K562 (cell line): ENCODE data around the gene GBX1. TPM values are rescaled to one million over a fixed set of nuclear protein-coding genes. Genes with fewer than 3 reads are reported as not detected.

Experiments used
- CBX8 ChIP-seq: fragments of 200-600 bp; sonication (generic); IDR thresholded peaks from 2 replicates; pipeline ENCODE4 v1.6.1; 2012; ENCODE audit warnings: borderline replicate concordance, mixed run types, low read depth, mild to moderate bottlenecking, moderate library complexity, mixed read lengths, low read length, control low read depth, inconsistent platforms; ENCODE audit not compliant: poor library complexity, severe bottlenecking; ENCODE audit errors: extremely low read depth
- GTF2B ChIP-seq: IDR thresholded peaks from 2 replicates; pipeline ENCODE4 v1.6.1; 2011; ENCODE audit not compliant: insufficient read length; ENCODE audit errors: extremely low read depth
- JUNB ChIP-seq: fragments of 450-650 bp; formaldehyde crosslinking; conservative IDR thresholded peaks from 2 replicates; pipeline ENCODE4 v1.4.0; 2020; ENCODE audit warnings: mild to moderate bottlenecking
- KAT8 ChIP-seq: fragments of 450-650 bp; IDR thresholded peaks from 2 replicates; pipeline ENCODE4 v1.6.1; 2016; ENCODE audit warnings: low read depth, mild to moderate bottlenecking
- PML ChIP-seq: IDR thresholded peaks from 2 replicates; pipeline ENCODE4 v1.6.1; 2012; ENCODE audit warnings: low read length, inconsistent platforms
- RBM17 ChIP-seq: fragments of 200-400 bp; formaldehyde crosslinking; IDR thresholded peaks from 2 replicates; pipeline ENCODE4 v1.6.1; 2017; ENCODE audit warnings: low read depth, mild to moderate bottlenecking, low read length, borderline replicate concordance
- SMC3 ChIP-seq: conservative IDR thresholded peaks from 2 replicates; pipeline ENCODE4 v1.6.1; 2011; ENCODE audit warnings: low read depth, low read length, improper control_type of control experiment; ENCODE audit not compliant: insufficient read depth
- TFAM ChIP-seq: fragments of 250-450 bp; sonication (Bioruptor Pico); conservative IDR thresholded peaks from 2 replicates; pipeline ENCODE4 v1.5.0; 2021; ENCODE audit warnings: mild to moderate bottlenecking, moderate library complexity
- USF2 ChIP-seq: sonication (generic); formaldehyde crosslinking; IDR thresholded peaks from 2 replicates; pipeline ENCODE4 v1.5.0; 2020; ENCODE audit warnings: missing genetic modification reagents
- ZBTB7A ChIP-seq: IDR thresholded peaks from 2 replicates; pipeline ENCODE4 v1.6.1; 2011; ENCODE audit warnings: low read depth, mild to moderate bottlenecking, low read length, moderate library complexity, borderline replicate concordance; ENCODE audit not compliant: control insufficient read depth
- ZFPM2 ChIP-seq: fragments of 250-450 bp; sonication (Bioruptor Pico); IDR thresholded peaks from 2 replicates; pipeline ENCODE4 v1.5.1; 2022; ENCODE audit warnings: mild to moderate bottlenecking
- ZNF217 ChIP-seq: sonication (generic); formaldehyde crosslinking; IDR thresholded peaks from 2 replicates; pipeline ENCODE4 v1.8.0; 2022; ENCODE audit warnings: mild to moderate bottlenecking, missing genetic modification reagents
- ZNF561 ChIP-seq: fragments of 450-650 bp; formaldehyde crosslinking; conservative IDR thresholded peaks from 2 replicates; pipeline ENCODE4 v1.4.0; 2020; ENCODE audit warnings: mild to moderate bottlenecking, moderate library complexity
- polyA plus RNA-seq, 8 experiments: library from polyadenylated mRNA; depleted of rRNA in 4 of 8; stranded (reverse) in 5 of 8; unstranded in 3 of 8; fragments of >200 nt; fragmentation: Nextera tagmentation in 2 of 8; fragmentation: Illumina TruSeq in 1 of 8; extraction: Ambion mirVana in 2 of 8; extraction: Trizol in 1 of 8; gene quantifications; 2 replicates each; pipeline versions ENCODE4 v1.2.1 to v1.2.3, GENCODE V29; 2011 to 2014; ENCODE audit warnings: inconsistent platforms in 1 of 8, missing spikeins in 1 of 8
- total RNA-seq, 7 experiments: library from RNA; depleted of rRNA in 6 of 7; stranded (reverse); fragments of >200 nt in 6 of 7; fragmentation: Illumina TruSeq in 2 of 7; extraction: Trizol in 2 of 7; gene quantifications; 2 replicates each; pipeline versions ENCODE4 v1.2.1 to v1.2.3, GENCODE V29; 2011 to 2021; ENCODE audit warnings: low replicate concordance in 1 of 7
- TF ChIP-seq, protein P1 (sequence below): fragments of 150-350 bp; IDR thresholded peaks from 2 replicates; pipeline ENCODE4 v1.6.1; 2014; ENCODE audit warnings: low read depth, mild to moderate bottlenecking, low read length, borderline replicate concordance

GBX1 gene
- total and polyA plus RNA-seq, 9 of the 15 experiments (the other 6 are each of a cell fraction or from before 2014, with no cell fraction given) = not detected

GRCh38 chr7:151110941-151111645 lies 56.4 kb downstream of the GBX1 start (continued):
- TF ChIP-seq ZFPM2 (0 out of 2 replicates have a peak, but pooled peaks have one; percentile 39), JUNB (CRISPR knock-in tag) (no peak), CBX8 (no peak), ZBTB7A (peak; percentile 72; the same call in 1 of the 2 replicates), KAT8 (no peak), RBM17 (no peak), ZNF217 (CRISPR knock-in tag) (no peak), GTF2B (no peak), USF2 (no peak), ZNF561 (CRISPR knock-in tag) (no peak), SMC3 (peak; percentile 96), TFAM (CRISPR knock-in tag) (no peak), PML (no peak)
- TF ChIP-seq, protein P1, sequence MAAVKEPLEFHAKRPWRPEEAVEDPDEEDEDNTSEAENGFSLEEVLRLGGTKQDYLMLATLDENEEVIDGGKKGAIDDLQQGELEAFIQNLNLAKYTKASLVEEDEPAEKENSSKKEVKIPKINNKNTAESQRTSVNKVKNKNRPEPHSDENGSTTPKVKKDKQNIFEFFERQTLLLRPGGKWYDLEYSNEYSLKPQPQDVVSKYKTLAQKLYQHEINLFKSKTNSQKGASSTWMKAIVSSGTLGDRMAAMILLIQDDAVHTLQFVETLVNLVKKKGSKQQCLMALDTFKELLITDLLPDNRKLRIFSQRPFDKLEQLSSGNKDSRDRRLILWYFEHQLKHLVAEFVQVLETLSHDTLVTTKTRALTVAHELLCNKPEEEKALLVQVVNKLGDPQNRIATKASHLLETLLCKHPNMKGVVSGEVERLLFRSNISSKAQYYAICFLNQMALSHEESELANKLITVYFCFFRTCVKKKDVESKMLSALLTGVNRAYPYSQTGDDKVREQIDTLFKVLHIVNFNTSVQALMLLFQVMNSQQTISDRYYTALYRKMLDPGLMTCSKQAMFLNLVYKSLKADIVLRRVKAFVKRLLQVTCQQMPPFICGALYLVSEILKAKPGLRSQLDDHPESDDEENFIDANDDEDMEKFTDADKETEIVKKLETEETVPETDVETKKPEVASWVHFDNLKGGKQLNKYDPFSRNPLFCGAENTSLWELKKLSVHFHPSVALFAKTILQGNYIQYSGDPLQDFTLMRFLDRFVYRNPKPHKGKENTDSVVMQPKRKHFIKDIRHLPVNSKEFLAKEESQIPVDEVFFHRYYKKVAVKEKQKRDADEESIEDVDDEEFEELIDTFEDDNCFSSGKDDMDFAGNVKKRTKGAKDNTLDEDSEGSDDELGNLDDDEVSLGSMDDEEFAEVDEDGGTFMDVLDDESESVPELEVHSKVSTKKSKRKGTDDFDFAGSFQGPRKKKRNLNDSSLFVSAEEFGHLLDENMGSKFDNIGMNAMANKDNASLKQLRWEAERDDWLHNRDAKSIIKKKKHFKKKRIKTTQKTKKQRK = no peak
